C4-2B (cell line): Measurements from ENCODE around the gene TMEM134.
"Not testable (repeated sequence)": the region's sequence is repeated elsewhere in the genome, so short reads cannot be mapped to it uniquely, and the experiment has no call there.

Experiments
- H3K27ac ChIP-seq: fragments of 450-650 bp; 2 replicates; pipeline ENCODE4 v1.5.1; 2017
- ZFX ChIP-seq: fragments of 450-650 bp; IDR thresholded peaks from 2 replicates; pipeline ENCODE4 v1.6.1; 2017
- TF ChIP-seq, protein P1 (sequence below): fragments of 450-650 bp; conservative IDR thresholded peaks from 2 replicates; pipeline ENCODE4 v1.5.1; 2017; ENCODE audit warnings: mild to moderate bottlenecking

The TMEM134 gene

DNA sequence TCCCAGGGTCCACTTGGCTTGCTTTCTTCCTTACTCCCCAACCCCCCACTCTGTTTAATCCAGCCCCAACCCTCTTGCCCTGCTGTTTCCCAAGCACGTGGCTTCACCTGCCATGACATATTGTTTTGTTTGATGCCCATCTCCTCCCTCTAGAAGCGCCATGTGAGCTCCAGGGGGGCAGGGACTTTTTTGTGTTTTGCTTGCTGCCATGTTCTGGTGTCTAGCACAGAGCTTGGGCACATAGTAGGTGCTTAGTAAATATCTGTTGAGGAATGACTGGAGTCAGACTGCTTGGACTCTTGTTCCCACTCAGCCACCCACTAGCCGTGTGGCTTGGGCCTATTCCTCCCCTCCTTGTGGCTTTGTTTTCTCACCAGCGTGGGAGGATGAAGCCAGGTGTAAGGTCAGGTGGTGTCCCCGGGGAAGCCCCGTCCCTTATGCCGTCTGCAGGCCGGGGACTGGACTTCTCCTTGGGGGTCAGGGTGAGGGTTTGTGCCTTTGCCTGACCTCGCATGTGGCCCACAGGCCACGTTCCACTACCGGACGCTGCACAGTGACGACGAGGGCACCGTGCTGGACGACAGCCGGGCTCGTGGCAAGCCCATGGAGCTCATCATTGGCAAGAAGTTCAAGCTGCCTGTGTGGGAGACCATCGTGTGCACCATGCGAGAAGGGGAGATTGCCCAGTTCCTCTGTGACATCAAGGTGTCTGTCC is 17.6 kb upstream of the TMEM134 start:
- no peak for TF ChIP-seq ZFX
- TF ChIP-seq, protein P1, sequence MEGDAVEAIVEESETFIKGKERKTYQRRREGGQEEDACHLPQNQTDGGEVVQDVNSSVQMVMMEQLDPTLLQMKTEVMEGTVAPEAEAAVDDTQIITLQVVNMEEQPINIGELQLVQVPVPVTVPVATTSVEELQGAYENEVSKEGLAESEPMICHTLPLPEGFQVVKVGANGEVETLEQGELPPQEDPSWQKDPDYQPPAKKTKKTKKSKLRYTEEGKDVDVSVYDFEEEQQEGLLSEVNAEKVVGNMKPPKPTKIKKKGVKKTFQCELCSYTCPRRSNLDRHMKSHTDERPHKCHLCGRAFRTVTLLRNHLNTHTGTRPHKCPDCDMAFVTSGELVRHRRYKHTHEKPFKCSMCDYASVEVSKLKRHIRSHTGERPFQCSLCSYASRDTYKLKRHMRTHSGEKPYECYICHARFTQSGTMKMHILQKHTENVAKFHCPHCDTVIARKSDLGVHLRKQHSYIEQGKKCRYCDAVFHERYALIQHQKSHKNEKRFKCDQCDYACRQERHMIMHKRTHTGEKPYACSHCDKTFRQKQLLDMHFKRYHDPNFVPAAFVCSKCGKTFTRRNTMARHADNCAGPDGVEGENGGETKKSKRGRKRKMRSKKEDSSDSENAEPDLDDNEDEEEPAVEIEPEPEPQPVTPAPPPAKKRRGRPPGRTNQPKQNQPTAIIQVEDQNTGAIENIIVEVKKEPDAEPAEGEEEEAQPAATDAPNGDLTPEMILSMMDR: no peak
- no peak overlapping the region for H3K27ac ChIP-seq

DNA sequence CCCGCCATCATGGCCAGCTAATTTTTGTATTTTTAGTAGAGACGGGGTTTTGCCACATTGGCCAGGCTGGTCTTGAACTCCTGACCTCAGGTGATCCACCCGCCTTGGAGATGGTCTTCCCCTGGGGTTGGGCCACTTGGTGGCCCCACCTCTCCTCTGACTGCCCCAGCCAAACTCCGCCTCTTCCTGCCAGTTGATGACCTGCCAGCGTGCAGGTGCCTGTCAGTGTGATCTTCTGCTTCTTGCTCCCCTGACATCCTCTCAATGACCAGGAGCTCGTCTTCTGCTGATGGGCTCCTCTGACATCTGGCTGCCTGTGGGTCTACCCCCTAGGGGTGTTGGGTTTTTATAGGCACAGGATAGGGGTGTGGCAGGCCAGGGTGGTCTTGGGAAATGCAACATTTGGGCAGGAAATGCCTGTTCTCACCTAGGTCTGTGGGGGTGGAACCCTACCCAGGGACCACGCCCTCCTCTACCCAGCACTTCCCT is 16.9 kb upstream of the TMEM134 start:
- not testable (repeated sequence) for H3K27ac ChIP-seq

DNA sequence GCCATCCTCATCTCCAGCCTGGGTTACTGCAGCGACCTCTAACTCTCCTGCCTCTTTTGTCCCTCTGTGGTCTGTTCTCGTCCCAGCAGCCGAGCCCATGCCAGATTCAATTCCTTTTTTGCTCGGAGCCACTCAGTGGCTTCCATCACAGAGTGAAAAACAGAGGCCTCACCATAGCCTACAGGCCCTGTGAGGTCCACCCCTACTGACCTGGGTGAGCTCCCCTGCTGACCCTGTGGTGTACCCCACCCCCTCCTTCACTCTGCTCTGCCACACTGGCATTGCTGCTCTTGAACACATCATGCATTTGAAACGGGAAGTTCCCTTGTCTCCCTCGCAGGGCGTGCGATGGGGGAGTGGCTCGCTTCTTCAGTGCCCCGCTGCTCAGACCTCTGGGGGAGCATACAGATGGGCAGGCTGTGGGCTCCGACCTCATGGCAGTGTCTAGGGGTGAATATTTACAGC is 15.8 kb upstream of the TMEM134 start:
- no peak overlapping the region for H3K27ac ChIP-seq
- TF ChIP-seq, protein P1: no peak
- no peak for TF ChIP-seq ZFX

DNA sequence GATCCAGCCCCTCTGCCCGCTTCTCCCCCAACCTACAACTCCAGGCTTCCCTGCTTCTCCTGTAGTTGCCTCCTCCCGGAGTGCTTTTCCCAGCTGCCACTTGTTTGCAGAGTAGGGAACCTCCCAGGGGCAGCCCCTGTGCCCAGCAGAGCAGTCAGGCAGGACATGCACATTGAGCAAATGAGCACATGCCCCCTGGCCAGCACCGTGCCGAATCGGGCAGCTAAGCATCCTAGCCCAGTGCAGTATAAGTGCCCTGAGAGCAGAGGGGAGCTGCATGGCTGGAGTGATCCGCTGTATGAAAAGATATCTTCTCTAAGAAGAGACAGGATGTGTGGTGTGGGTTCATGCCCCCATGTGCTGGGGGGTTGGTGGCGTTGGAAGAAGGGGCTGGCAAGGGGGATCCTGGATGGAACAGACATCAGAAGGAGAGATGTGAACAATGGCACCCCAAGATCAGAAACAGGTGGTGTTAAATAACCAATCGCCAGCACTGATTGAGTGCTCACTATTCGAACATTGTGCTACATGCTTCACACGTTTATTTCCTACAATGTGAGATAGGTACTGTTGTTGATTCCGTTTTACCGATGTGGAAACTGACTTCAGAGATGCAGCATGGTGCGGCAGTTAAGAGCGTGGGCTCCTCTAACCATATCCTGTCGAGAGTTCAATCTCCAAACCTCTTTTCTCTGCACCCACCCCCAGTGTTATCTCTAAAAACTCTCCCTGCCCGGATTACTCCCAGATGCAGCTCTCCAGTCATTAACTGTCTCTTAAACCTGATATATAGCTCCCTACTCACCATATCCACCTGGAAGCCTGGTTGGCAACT is 15.0 kb upstream of the TMEM134 start:
- TF ChIP-seq, protein P1: no peak
- no peak for TF ChIP-seq ZFX

DNA sequence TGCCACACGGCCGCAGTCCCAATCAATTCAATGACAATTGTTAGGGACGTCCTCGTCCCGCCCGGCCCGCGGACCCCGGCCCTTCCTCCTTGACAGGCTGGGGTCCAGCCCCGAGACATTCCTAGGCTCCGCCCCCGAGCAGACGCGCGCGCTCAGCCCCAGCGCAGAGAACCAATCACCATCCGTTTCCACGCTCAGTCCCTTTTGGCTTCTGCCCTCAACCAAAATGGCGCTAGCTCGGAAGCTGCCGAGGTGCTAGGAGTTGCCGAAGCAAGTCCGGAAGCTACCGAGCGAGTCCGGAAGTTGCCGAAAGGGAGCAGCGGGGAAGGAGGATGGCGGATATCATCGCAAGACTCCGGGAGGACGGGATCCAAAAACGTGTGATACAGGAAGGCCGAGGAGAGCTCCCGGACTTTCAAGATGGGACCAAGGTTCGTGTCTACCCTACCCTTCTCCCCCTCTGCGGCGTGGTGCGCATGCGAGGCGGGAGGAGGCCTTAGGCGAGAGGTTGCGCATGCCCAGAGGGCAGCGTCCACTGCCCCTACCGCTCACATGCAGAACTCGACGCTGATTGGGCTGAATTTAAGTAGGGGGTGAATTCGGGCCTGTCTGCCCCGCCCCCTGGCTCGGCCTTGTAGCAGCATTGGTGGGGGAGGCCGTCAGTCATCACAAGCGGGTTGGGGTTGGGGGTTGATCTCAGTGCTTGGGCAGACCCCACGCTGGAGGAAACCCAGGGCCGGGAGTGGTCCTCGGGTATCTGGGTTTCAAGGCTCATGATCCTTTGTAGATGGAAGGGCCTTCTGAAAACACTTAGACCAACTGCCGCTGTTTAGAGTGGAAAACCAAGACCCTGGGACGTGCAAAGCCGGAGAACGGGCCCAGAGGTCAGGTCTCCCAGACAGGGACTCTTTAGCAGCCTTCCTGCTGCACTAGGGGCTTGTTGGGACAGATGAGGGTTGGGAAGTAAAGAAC is 14.1 kb upstream of the TMEM134 start, which contains the start of gene AIP:
TSS of gene AIP (plus strand) at position 200 of the 972 bp plus-strand sequence. CDS start at position 333, 133 bp downstream.
- peak within 1 kb of the TSS; percentile 64 for H3K27ac ChIP-seq
- TF ChIP-seq, protein P1: no peak
- no peak for TF ChIP-seq ZFX

More for the DNA sequence above, 15.0 kb upstream of the TMEM134 start:
- no peak overlapping the region; the same call in 1 of the 2 replicates for H3K27ac ChIP-seq

DNA sequence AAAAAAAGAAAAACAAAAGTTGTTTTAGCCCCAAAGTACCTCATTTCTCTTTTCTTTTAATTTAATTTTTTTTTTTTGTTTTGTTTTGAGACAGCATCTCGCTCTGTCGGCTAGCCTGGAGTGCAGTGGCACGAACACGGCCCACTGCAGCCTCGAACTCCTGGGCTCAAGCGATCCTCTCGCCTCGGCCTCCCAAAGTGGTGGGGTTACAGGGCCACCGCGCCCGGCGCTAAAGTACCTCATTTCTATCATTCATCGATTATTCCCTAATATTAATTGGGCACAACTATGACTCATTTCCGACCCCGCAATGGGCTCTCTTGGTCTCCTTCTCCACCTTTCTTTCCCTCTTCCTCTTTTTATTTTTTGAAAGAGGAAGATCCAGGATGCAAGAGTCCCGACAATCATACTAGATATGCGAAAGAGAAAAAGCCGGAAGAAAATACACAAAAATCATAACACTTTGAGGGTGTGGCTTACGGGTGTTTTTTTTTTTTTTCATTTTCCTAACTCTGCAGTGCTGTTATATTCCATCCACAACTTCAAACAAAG is 13.3 kb upstream of the TMEM134 start:
- no peak for TF ChIP-seq ZFX
- TF ChIP-seq, protein P1: no peak
- peak overlapping the region; percentile 64 for H3K27ac ChIP-seq

DNA sequence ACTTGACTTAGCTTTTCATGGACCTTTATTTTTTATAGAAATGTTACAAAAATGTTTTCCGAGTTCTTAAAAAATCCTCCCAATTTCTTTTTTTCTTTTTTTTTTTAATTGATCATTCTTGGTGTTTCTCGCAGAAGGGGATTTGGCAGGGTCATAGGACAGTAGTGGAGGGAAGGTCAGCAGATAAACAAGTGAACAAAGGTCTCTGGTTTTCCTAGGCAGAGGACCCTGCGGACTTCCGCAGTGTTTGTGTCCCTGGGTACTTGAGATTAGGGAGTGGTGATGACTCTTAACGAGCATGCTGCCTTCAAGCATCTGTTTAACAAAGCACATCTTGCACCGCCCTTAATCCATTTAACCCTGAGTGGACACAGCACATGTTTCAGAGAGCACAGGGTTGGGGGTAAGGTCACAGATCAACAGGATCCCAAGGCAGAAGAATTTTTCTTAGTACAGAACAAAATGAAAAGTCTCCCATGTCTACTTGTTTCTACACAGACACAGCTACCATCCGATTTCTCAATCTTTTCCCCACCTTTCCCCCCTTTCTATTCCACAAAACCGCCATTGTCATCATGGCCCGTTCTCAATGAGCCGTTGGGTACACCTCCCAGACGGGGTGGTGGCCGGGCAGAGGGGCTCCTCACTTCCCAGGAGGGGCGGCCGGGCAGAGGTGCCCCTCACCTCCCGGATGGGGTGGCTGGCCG is 8.4 kb upstream of the TMEM134 start:
- H3K27ac ChIP-seq: not testable (repeated sequence)

DNA sequence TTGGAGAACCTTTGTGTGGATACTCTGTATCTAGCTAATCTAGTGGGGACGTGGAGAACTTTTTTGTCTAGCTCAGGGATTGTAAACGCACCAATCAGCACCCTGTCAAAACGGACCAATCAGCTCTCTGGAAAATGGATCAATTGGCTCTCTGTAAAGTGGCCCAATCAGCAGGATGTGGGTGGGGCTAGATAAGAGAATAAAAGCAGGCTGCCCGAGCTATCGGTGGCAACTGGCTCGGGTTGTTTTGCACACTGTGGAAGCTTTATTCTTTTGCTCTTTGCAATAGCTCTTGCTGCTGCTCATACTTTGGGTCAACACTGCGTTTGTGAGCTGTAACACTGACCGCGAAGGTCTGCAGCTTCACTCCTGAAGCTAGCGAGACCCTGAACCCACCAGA is 7.6 kb upstream of the TMEM134 start:
- not testable (repeated sequence) for H3K27ac ChIP-seq
